8988T (cell line): Measurements from ENCODE around the gene ATAT1.

ENCODE experiments used
- DNase-seq: peaks from one replicate; pipeline ENCODE4 v3.0.0; 2011

ATAT1 gene

GRCh38 chr6:30613251-30614043 lies 13.2 kb upstream of the ATAT1 start:
- no peak for DNase-seq

DNA sequence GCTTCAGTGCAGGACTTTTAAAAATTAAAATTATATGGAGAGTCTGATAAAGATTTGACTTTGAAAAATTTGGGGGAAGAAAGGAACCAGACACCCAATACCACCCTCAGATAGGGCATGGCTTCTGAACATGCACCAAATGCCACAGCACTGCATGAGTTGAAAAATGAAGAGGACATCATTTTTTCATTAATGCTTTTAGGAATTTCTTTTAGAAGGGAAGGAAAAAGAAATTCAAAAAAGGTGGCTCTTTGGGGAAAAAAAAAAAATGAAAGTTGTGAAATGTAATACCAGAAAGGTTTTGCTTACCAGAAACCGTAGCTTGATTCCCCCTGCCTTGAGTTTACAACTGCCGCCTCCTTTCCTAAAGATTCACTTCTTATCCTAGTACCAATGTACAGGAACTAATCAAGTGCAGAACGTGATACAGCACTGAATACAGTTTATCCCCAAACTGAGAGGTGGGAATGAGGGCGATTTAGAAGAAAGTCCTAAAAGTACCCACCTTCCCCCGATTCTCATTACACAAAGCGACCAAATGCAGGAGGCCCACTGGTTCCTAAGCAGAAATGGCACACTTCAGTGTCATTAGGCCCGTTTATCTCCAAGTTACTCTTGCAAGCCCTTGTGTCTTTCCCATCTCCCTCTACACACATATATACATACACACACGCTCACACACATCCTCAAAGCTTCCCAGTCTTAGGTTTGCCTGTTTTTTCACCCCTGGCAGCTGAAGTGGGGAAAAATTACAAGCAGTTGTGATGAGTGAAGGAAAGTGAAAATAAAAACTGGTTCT lies 12.4 kb upstream of the ATAT1 start:
- DNase-seq = no peak

- DNase-seq = no peak
These were observed 11.8 kb upstream of the ATAT1 start for GRCh38 chr6:30614843-30615218.

- no peak for DNase-seq
These were observed 11.3 kb upstream of the ATAT1 start for GRCh38 chr6:30615219-30615957.

DNA sequence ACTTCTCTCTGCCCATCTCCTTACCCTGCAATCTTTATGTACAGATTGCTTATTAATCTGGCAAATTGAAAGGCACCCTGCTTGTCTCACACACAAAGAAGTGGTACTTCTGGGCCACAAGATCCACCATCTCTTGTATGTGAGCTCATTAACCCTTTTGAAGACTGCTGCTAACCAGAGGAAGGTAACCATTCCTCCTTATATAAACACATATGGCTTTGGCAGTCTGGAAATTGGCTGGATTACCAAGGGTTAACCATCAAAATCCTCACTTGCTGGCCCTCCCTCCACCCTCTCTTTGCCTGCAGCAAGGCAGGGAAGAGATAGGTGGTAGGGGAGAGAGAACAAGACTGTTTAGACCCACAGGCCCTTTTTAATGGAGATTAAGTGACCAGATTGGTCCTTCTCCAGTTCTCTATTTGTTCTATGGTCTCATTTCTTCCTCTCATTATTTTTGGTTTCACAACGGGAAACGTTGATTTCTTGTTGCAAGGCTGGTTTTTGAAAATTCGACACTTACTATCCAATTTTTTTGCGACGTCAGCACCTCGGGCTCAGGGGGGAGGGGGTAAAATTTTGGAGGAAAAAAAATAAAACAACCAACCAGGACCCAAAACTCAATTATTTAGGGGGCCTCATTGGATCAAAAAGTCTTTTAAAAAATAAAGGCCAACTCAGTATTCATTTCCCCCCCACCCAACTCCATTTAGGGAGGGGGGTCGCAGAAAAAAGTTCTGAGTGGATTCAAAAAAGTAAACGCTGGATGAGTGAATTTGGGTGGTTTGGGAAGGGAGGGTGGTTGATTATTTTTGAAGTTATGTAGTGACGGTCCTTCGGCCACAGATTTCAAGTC lies 10.5 kb upstream of the ATAT1 start:
- no peak for DNase-seq

DNA sequence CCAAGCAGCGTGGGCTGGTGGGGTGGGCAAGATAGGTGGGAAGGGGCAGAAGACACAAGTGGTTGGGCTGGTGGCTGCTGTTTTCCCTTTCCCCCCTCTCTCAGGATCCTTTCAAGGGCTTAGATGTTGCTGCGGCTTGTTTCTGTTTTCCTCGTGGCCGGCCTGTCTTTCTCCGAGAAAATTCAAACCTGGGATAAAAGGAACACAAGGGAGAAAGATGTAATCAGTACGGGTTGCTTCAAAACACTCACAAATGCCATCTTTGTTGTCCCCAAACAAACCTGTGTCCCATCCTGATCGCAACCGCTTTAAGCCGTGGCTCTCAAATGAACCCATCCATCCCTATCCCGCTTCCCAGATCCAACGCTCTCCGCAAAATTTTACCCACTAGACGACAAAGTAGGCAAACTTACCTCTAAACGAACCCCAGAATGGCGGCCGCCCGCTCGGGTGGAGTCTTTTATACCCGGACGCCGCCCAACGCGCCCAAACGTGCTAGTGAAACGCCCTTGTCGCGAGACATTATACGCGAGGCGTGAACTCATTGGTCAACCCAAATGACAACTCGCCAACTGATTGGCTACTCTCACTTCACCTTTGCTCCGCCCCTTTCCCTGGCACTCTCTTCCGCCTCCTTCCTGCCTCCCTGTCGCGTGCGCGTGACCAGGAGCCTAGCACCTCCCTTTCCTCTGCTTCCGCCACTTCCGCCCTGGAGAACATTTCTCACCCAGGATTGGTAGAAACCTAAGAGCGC lies 9.7 kb upstream of the ATAT1 start, which contains the start of gene PPP1R10:
Gene PPP1R10 (minus strand): TSS at position 433 of the 754 bp plus-strand sequence. CDS start 7,299 bp downstream, outside the sequence.
- peak; percentile 61 for DNase-seq

- DNase-seq = no peak
These were observed 9.0 kb upstream of the ATAT1 start, which contains the start of gene MRPS18B for GRCh38 chr6:30617565-30618269. MRPS18B (plus strand) TSS chr6:30617840; CDS start chr6:30617866, 26 bp downstream.

- DNase-seq = no peak
These were observed 8.3 kb upstream of the ATAT1 start for GRCh38 chr6:30618270-30618797.

DNA sequence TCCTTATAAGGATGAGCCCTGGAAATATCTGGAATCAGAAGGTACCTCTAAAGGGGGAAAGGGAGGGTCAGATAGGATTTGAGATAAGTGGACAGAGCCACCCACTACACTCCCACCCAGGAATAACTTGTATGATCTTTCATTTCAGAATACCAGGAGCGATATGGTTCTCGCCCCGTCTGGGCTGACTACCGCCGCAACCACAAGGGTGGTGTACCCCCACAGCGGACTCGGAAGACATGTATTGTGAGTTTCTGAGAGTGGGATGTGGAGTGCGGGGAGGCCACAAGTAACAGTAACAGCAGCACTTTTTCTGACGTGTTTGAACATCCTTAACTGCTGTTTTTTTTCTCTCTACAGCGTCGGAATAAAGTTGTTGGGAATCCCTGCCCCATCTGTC lies 7.1 kb upstream of the ATAT1 start:
- no peak for DNase-seq

GRCh38 chr6:30625511-30625910 lies 1.2 kb upstream of the ATAT1 start:
- no peak for DNase-seq

- DNase-seq = no peak
These were observed 9.2 kb downstream of the ATAT1 start for GRCh38 chr6:30635834-30636233.

GRCh38 chr6:30640481-30640880 lies 13.8 kb downstream of the ATAT1 start:
- DNase-seq = no peak

- DNase-seq = no peak
These were observed 14.4 kb downstream of the ATAT1 start for GRCh38 chr6:30641048-30641447.

DNA sequence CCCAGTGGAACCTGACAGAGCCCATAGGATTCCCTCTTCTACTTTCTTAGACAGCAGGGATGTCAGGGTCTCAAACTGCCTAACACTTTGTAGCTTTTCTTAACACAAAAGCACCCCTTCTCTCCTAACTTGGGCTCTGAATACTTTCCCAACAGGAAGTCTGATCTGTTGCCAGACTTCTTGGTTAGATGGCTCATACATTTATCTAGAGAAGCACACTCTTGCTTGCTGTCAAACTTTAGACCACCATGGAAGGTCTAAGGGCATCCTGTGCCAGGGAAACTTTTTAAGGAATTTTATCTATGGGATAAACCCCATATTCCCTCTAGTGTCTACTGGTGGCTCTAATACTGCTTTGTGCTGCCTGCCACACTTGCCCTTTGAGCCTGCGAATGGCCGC lies 17.0 kb downstream of the ATAT1 start:
- DNase-seq = no peak

DNA sequence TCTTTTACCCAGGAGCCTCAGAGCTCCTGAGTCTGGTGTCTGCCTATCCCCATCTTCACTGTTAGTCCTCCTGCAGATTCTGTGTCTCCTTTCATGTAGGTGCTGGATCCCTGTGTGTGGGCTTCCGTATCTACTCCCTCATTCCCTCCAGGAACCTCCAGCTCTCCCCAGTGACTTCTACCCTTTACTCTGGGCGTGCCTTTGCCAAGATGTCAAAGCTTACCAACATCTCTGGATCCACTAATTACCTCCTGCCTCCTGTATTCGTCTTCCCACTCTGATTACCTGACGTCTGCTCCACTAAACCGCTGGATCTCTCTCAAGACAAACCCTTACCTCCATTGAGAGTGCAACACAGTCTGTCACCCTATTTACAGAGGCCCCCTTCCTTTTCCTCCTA lies 18.1 kb downstream of the ATAT1 start:
- DNase-seq = no peak

DNA sequence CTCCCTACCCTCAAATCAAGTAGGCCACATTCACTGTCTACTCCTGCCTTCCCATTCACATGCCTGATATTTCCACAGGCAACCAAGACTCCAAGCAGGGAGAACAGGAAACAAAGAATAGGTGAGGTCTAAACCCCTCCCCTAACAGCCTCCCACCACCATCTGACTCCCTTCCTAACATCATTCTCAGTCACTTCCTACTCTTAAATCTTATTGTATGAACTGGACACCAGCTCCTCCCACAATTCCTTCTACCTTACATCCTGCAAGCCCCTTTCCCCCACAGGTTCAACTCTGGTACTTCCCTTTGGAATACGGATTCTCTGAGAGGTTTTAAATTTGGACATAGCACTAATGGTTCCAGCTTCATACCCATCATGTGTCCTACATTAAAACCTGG lies 19.3 kb downstream of the ATAT1 start:
- DNase-seq = no peak

DNA sequence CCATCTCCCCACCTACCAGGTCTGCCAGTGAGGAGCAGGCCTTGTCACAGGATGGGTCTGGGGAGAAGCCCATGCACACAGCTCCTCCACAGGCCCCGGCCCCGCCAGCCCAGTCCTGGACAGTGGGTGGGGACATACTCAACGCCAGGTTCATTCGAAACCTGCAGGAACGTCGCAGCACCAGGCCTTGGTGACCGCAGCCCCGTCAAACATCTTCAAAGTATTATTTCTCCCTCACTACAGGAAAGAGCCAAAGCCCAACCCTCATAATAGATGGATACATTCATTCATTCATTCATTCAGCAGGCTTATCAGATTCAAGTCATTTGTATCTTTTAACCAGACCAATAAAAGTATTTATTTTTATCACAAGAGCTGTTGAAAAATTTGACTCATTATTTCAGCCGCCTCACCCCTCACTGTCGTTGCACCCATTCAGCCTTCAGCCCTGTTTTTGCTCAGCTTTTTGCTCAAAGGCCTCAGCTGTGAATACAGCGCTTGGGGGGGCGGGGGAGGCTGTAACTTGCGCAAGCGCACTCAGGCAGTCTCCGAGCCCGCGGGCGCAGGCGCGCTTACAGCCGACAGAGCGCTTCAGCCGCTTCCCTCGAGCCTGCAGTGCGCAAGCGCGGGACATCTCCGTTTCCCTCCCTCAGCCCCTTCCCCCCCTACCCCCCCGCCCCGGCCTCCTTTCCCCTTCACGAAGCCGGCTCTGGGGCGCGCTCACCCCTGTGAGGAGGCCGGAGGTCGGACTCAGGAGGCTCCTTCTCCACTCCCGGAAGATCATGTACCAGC lies 20.0 kb downstream of the ATAT1 start, which contains the start of gene C6orf136:
Gene C6orf136 (plus strand): TSS at position 684 of the 792 bp plus-strand sequence. CDS start 99 bp downstream, at position 783.
- peak; percentile 92 for DNase-seq

GRCh38 chr6:30647242-30648116 lies 20.8 kb downstream of the ATAT1 start:
- DNase-seq = peak; percentile 89

DNA sequence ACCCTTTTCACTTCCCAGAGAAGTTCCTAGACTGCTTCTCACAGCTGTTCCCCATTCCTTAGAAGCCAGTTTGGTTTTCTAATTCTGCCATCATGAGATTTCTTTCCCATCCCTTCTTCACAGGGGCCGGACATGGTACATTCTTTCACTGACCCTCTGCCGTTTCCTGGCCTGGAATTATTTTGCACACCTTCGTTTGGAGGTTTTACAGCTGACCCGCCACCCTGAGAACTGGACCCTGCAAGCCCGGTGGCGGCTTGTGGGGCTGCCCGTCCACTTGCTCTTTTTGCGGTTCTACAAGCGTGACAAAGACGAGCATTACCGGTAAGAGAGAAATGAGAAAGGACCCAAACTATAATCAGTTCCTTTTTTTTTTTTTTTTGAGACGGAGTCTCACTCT lies 24.5 kb downstream of the ATAT1 start:
- no peak for DNase-seq
